HG02943 (cell line): ENCODE measurements around the gene ALPG.
"Not testable (repeated sequence)": the region's sequence is repeated elsewhere in the genome, so short reads cannot be mapped to it uniquely, and the experiment has no call there.

ENCODE experiments used
- ATAC-seq: cut with Tn5 transposase; IDR thresholded peaks from one replicate; pipeline ENCODE4 v1.9.1; 2021; ENCODE audit warnings: mild to moderate bottlenecking, low read depth, moderate library complexity; ENCODE audit not compliant: unreplicated experiment

ALPG gene

DNA sequence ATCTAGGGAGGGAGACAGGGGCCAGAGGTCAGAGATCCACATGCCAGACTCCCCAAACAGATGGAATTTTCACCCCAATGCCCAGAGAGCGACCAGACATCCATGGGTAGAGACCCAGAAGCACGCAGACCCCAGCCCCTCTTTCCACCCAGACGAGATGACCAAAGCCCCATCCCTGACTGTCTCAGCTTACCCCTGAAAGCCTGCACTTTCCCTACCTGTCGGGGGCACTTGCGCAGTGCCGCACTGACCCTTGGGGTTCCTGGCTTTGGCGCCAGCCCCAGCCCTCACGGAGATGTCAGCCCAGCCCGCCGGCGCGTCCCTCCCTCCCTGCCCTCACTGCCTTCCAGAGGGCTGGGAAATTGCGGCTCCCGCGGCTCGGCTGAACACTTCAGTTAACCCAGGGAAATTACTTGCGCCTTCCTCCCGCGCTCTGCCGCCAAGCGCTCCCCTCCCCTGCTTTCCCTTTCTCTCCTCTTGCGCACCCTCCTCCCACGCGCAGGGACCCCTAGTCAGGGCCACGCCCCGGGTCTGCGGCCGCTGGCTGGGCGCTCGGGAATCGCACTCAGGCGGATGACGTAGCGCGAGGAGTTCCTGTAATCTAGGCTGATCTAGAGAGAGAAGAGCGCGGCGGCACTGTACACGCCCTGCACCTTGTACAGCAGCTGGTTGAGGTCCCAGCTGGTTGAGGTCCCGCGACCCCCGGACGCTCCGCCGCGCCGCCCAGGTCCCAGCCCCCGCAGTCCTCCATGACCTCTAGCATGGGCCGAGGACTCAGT, 12.0 kb downstream of the ALPG start:
- no peak for ATAC-seq

DNA sequence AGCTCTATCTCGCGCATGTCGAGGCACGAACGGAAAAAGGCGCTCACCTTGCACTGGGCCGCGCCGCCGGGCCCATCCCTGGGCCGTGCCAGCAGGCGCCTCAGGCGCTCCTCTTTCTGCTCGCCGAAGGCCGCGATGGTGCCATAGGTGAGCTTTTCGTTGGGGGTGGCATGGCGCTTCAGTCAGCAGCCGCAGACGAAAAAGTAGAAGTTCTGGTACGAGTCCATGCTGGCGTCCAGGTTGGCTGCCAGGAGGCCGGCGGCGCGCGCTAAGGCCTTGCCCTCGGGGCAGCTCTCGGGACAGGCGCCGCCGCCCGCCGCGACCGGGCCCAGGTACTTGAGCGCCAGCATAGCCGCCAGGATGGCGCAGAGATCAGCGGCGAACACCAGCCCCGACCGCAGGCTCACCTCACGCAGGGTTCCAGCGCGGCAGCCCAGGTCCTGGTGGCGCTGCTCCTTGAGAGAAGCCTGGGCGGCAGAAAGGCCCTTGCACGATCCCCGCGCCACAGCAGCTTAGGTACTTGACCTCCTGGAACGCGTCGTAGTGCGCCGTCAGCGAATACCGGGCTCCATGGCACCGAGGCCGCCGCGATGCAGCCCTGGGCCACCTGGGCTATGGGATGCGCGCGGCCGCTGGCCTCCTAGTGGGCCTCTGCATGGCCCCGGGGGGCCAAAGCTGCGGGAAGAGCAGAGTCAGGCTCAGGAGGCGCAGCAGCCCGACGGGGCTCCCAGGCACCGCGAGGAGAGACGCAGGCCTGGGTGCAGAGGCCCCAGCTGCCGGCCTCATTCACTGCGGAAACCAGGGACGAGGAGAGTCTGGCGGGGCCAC, 12.8 kb downstream of the ALPG start:
- no peak for ATAC-seq

DNA sequence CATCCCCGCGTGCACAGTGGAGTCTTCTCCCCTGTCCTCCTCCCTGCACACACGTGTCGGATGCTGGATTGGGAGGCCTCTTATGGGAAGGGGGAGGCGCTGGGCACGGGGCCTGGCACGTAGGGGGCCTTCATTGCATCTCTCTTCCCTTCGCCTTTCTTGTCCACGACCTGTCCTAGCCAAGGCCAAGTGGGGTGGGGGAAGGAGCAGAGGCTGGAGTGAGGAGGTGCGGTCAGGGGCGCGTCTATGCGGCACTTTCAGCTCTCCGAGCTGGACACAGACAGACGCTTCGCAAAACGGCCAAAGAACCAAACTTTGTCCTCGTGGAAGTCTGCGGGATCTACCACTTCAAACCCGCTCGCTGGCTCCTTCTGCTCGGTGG, 13.4 kb downstream of the ALPG start:
- ATAC-seq = no peak

DNA sequence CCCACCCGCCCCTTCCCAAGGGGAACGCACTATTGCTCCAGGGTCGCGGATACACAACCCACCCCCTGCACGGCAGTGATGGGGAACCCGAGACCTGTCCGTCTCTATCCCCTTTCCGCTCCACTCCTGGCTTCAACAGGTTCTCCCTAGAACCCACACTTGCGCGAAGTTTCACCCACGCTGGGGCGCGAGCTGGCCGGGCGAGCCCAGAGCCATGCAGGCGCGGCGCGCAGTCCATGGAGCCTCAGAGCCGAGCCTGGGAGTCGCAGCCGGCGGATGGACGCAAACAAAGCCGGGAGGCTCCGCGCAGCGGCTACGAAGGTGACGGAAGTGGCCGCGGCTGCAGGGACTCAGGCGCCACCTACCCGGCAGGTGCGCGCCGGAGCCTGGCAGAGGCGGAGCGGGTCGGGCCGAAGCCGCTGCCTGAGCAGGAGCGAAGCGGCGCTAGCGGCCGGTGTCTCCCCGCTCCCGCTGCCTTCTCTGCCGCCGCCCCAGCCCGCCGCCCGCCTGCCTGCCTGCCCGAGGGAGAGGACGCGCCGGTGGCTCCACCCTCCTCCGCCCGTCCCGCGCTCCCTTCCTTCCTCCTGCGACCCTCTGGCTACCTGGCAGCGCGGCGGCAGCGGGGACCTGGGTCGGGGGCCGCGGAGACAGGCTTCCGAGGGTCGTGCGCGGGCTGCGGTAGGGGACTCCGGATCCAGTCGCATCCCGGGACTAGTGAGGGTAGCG, 14.0 kb downstream of the ALPG start:
- ATAC-seq = no peak

DNA sequence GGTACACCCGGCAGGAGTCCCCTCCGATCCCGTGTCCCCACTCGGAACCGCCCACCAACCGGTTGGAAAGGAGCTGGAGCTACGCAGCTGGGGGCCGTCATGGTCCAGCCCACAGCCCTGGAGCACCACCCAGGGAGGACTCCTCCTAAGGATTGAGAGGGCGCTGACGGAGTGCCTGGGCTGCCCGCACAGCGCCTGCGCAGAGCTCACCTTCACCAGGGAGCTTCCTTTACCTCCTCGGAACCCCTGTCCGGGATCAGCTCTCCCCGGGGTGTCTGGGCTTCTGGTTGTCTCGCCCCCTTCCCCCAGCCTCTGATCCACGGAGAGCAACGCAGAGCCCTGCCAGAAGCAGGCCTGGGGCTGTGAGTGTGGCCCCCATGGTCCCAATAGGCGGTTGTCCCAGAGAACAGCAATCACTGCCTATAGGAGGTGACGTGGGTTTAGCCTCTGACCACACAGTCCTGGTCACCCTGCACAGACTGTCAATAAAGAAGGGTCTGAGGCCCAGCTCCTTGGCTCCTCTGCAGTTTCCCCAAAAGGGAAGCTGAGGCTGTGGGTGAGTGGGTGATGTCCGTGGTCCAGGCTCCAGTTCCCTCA, 14.6 kb downstream of the ALPG start:
- ATAC-seq = no peak

DNA sequence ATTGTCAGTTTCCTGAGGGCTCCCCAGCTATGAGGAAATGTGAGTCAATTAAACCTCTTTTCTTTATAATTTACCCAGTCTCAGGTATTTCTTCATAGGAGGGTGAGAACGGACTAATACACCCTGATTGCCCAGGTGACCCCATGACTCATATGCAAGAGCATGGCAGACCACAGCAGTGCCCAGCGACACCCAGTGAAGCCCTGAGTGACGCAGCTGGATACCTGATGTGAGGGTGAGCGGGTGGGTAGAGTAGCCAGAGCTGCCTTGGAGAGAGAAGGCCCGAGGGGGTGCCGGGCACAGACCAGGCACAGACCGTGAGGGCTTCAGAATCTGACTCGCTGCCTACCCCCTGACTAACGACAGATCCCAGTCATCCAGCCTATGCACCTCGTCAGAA, 15.4 kb downstream of the ALPG start:
- no peak for ATAC-seq

DNA sequence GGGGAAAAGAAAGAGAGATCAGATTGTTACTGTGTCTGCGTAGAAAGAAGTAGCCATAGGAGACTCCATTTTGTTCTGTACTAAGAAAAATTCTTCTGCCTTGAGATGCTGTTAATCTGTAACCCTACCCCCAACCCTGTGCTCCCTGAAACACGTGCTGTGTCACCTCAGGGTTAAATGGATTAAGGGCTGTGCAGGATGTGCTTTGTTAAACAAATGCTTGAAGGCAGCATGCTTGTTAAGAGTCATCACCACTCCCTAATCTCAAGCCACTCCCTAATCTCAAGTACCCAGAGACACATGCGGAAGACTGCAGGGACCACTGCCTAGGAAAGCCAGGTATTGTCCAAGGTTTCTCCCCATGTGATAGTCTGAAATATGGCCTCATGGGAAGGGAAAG, 16.4 kb downstream of the ALPG start:
- not testable (repeated sequence) for ATAC-seq

DNA sequence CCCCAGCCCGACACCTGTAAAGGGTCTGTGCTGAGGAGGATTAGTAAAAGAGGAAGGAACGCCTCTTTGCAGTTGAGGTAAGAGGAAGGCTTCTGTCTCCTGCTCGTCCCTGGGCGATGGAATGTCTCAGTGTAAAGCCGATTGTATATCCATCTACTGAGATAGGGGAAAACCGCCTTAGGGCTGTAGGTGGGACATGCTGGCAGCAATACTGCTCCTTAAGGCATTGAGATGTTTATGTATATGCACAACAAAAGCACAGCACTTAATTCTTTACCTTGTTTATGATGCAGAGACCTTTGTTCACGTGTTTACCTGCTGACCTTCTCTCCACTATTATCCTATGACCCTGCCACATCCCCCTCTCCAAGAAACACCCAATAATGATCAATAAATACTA, 16.8 kb downstream of the ALPG start:
- ATAC-seq = not testable (repeated sequence)

DNA sequence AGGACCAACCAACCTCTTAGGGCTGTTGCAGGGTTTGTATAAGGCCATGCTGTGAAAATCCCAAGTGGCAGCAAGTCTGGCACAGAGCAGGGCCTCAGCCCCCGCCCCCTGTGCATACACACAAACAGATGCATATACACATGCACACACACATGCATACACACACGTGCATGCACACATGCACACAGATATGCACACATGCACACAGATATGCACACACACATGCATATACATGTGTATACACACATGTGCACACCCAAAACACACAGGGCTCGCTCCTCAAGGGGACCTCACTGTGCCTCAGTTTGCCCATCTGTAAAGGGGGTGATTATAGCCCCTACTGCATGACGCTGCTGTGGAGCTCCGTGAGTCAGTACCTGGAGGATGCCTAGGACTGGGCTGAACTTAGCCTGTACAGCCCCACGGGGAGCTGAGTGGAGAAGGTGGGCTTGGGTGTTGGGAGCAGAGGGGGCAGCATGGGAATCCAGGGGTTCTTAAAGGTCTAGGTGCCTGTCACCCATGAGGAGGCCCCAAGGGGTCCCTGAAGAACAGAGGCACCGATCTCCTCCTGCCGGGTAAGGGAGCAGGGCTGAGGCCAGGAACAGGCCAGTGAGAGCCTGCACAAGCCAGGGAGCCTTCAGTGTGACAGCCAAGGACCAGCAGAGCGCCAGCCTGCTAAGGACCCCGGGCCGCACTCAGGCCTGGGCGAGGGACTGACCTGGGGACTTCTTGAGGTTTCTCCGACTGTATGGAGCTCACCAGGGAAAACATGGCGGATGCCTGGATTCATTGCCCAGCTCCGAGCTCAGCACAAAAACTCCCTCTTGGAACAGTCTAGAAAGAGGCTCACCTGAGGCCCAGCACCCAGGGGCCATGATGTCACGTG, 25.3 kb downstream of the ALPG start:
- no peak for ATAC-seq

DNA sequence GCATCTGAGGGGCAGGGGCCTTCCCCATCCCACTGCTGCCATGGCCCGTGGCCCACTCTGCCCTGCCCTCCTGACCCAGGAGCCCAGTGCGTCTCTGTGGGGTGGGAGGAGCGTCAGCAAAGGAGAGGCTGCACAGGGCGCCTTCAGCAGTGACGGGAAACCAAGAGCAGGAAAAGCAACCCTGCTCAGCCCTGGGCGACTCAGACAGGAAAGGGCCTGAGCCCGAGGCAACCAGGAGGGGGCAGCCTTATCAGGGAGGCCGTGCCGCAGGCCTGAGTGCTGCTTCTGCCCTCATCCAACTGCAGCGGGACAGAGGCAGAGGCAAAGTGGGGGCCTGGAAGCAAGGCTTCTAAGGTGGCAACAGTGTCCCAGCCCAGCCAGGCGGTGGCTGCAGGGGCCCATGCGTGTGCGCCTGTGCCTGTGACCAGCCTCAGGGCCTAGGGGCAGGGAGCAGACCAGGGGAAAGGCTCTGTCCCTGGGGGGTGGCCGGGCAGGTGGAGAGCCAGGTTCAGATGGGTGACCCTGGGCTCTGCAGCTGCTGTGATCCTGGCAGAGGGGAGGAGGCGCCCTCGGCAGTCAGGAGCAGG, 26.0 kb downstream of the ALPG start:
- ATAC-seq = no peak

DNA sequence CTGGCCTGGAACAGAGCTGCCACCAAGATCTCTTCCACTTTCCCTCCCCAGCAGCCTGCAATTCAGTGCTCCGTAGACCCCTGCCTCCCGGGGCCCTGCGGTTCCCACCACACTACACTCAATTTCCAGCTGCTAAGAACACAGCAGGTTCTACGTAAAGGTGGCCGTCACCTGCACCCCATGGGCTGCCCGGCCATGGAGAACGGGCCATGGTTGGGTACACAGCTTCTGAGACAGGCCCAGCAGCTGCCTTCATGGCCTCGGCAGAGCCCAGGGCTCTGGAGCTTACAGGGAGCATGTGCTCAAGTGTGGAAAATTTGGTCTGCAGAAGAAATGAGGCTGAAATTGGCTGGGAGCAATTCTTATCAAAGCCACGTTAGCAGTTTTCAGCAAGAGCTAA, 27.0 kb downstream of the ALPG start:
- not testable (repeated sequence) for ATAC-seq

DNA sequence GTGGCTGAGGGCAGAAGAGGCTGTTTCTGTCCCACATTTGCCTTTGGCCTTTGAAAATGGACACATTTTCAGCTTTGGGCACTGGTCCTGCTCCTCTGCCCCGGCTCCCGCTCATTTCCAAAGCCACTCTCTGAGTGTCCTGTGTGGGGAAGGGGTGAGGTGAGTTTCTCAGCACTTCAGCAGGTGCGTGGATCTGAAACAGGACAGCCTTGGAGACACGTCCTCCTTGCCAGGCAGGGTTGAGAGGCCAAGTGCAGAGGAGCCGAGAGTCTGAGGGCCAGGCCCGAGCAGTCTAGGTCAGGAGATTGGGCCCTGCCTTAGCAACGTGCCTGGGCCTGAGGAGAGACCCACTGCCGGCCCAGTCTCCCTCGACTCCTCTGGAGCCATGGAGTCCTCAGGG, 27.4 kb downstream of the ALPG start:
- no peak for ATAC-seq

DNA sequence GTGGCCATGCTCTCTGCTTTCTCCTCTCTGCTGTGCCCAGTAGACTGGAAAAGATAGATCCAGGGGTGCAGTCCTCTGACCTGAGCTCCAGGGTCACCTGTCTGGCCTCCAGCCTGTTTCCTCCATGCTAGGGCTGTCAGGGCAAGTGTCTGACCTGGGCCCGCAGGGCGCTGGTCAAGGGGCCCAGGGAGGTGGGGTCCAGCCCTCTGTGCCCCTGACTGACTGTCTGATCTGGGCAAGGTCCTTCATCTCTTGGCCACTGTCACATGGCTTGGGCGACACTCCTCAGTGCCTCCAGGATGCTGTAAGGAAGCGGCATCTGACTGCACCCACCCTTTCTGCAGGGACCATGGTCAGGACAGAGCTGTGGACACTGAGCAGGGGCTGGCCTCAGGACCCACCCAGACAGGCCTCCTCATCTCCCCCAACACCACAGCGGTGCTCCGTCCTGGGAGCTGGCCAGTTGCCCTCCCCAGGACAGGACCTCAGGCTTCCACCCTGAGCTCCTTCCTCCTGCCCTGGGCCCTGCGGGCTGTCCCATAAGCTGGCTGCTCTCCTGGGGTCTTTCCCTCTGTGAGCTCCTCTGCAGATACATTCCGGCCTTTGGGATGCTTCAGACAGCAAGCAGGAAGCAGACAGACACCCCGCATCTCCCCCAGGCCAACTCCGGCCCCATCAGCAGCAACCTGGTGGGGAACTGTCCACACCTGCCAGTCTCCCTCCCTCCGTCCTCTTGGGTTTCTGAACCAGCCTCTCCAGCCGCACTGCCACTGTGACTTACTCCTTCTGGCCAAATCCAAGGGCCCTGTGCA, 28.1 kb downstream of the ALPG start:
- ATAC-seq = no peak

DNA sequence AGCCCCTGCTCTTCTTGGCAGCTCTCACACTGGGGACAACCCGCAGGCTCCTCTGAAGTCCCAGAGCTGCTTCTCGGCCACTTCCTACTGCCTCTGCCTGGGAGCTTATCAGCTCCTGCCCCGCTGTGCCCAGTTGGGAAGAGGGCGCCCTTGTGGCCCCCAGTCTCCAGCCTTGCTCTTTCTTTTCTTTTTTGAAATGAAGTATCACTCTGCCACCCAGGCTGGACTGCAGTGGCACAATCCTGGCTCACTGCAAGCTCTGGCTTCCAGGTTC, 28.7 kb downstream of the ALPG start:
- ATAC-seq = no peak

DNA sequence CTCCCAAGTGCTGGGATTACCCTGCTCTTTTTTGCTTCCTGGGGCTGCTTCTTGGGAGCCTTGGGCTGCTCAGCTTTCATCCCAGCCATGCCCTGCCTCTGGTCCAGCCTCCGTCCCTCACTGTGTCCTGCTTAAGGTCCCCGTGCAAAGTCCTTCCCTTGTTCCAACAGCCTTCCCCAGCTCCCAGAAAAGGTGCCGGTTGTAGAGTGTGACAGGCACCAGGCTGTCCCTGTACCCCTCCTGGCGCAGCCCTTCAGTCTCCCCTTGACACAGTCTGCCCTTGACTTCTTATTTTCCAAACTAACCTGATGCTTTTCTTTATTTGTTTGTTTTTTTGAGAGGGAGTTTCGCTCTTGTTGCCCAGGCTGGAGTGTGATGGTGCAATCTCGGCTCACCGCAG, 29.2 kb downstream of the ALPG start:
- ATAC-seq = no peak

DNA sequence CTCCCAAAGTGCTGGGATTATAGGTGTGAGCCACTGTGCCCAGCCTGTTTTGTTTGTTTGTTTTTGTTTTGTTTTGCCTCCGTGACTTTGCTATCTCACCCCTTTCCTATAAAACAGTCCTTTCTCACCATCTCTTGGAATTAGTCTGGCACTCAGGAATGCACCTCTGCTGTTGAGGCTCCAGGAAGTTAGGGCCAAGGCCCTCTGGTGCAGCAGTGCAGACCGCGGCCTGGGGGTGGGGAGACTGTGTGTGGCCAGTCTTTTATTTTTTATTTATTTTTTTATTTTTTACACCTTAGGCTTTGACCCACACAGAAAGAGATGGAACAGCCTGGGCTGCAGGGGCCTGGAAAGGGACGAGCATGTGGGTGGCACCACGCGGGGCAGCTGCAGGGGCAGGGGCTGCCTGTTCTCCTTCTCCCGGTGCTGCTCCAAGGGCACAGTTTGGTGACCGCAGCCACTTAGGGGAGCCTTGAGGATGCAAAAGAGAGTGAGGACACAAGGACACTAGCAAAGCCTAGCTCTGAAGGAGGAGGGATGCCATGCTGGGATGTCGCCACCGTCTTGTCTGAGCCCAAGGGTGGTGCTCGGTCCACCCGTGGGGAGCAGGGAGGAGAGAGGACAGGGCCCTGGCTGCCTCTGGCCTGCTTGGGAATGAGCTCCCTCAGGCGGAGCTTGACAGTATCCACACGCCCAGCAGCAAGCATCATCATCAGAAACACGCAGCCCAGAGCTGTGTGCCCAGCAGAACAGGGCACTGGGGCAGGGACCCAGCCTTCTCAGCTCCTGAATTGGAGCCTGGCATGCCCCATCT, 29.9 kb downstream of the ALPG start:
- no peak for ATAC-seq

DNA sequence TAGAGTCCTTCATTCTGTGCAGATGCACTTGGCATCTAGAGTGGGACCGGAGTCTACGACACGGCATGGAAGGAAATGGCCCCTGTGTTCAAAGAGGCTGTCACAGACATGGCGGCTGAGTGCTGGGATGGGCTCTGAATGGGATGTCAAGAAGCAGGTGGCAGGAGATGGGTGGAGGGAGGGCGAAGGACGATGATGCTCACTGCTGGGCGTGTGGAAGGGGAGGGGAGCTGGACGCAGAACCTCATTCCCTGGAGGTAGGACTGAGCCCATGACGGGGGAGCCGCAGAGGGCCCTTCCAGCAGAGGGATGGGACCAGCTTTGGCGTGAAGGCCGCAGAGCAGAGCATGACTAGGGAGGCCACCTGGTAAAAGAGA, 30.5 kb downstream of the ALPG start:
- no peak for ATAC-seq

DNA sequence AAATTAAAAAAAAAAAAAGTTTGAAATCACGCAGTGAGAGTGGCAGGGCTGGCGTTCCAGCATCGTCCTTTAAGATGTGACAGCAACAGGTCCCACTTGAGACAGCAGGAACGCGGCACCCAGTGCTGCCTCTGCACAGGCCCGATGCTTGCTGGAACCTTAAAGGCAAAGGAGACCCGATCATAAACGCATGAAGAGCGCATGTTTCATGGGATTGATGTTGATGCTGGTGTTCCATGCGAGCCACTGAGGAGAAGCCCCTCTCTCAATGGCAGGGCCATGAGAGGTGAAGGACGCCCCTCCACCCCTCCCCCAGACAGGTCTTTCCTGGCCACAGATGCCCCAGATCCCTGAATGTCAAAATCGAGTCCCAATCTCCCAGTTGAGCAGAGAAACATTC, 31.4 kb downstream of the ALPG start:
- ATAC-seq = no peak
